Neuron (in vitro differentiated cells): ENCODE measurements around the gene MYH11.
"Not testable (repeated sequence)": the region's sequence is repeated elsewhere in the genome, so short reads cannot be mapped to it uniquely, and the experiment has no call there.

Source experiments
- H2AFZ ChIP-seq: one replicate; pipeline ENCODE4 v1.6.1; 2013; ENCODE audit warnings: low read depth, mild to moderate bottlenecking, inconsistent platforms, low read length, moderate library complexity
- H3K27me3 ChIP-seq: one replicate; pipeline ENCODE4 v1.6.1; 2013; ENCODE audit warnings: low read length; ENCODE audit not compliant: insufficient read depth
- H3K36me3 ChIP-seq: one replicate; pipeline ENCODE4 v1.6.1; 2013; ENCODE audit warnings: low read length; ENCODE audit not compliant: insufficient read depth
- H3K4me1 ChIP-seq: one replicate; pipeline ENCODE4 v1.6.1; 2013; ENCODE audit warnings: low read length; ENCODE audit not compliant: insufficient read depth
- H3K4me3 ChIP-seq: 2 replicates; pipeline ENCODE4 v1.5.1; 2013; ENCODE audit warnings: mild to moderate bottlenecking, low read length, moderate library complexity
- H3K9me3 ChIP-seq: one replicate; pipeline ENCODE4 v1.6.1; 2013; ENCODE audit warnings: low read length

Gene MYH11

GRCh38 chr16:15736529-15736928 is 120.3 kb downstream of the MYH11 start:
- H2AFZ ChIP-seq, result no peak overlapping the region
- no peak overlapping the region for H3K4me3 ChIP-seq
- no peaks in the 10 kb centered on the region for H3K9me3 ChIP-seq
- no peaks in the 10 kb centered on the region for H3K36me3 ChIP-seq
- H3K4me1 ChIP-seq, result no peaks in the 10 kb centered on the region
- H3K27me3 ChIP-seq, result no peaks in the 10 kb centered on the region

DNA sequence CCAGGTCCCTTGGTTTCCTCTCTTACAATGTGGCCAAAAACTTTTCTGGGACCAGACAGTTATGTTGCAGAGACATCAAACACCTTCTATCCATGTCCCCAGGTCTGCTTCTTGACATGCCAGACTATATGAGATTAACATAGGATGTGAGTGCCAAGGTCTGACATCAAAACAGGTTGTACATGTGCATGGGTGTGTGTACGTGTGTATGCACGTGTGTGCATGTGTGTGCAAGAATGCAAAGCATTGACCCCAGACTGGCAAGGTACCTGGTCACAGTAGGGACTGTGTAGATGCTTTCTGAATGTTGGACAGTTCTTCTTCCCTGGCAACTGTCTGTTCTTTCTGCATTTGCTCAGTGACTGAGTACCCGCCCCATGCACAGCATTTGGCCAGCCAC is 121.2 kb downstream of the MYH11 start:
- H2AFZ ChIP-seq, result no peak overlapping the region
- H3K4me3 ChIP-seq, result no peak overlapping the region
- H3K4me1 ChIP-seq, result no peaks in the 10 kb centered on the region
- H3K27me3 ChIP-seq, result no peaks in the 10 kb centered on the region
- H3K36me3 ChIP-seq, result no peaks in the 10 kb centered on the region
- H3K9me3 ChIP-seq, result no peaks in the 10 kb centered on the region

GRCh38 chr16:15732416-15732815 is 124.4 kb downstream of the MYH11 start:
- Histone ChIP-seq H3K27me3 (no peaks in the 10 kb centered on the region), H3K4me3 (no peak overlapping the region), H3K36me3 (no peaks in the 10 kb centered on the region), H3K9me3 (no peaks in the 10 kb centered on the region), H3K4me1 (no peaks in the 10 kb centered on the region), H2AFZ (no peak overlapping the region)

- Histone ChIP-seq H3K4me1 (no peaks in the 10 kb centered on the region), H2AFZ (no peak overlapping the region), H3K4me3 (no peak overlapping the region), H3K36me3 (peaks cover 15% of the 10 kb centered on the region), H3K27me3 (no peaks in the 10 kb centered on the region), H3K9me3 (no peaks in the 10 kb centered on the region)
Measured at GRCh38 chr16:15729152-15729551, 127.7 kb downstream of the MYH11 start.

DNA sequence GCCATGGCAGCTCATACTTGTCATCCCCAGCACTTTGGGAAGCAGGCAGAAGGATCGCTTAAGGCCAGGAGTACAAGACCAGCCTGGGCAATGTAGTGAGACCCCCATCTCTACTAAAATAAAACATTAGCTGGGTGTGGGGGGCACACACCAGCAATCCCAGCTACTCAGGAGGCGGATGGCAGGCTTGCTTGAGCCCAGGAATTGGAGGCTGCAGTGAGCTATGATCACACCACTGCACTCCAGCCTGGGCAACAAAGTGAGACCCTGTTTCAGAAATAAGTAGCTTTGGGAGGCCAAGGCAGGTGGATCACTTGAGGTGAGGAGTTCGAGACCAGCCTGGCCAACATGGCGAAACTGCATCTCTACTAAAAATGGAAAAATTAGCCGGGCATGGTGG is 129.1 kb downstream of the MYH11 start:
- H3K27me3 ChIP-seq, H3K9me3 ChIP-seq, H3K4me1 ChIP-seq, H2AFZ ChIP-seq, H3K4me3 ChIP-seq: not testable (repeated sequence)
- H3K36me3 ChIP-seq, result peaks cover 15% of the 10 kb centered on the region

DNA sequence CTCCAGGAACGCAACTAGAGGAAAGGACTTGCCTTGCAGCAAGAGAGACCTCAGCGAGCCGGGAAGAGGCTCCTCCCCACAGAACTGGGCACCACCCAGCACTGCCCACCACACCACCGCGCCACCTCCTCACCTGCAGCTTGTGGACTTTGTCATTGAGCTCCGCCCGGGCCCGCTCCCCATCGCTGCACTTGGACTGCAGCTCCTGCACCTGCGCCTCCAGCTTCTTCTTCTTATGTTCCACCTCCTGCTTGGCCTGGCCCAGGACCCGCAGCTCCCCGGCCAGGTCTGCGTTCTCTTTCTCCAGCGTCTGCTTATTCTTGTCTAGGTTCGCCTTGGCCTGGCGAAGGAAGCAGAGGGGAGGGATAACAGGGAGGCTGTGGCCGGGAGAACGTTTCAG is 130.1 kb downstream of the MYH11 start:
- no peak overlapping the region for H2AFZ ChIP-seq
- H3K27me3 ChIP-seq, result no peaks in the 10 kb centered on the region
- no peaks in the 10 kb centered on the region for H3K9me3 ChIP-seq
- H3K4me3 ChIP-seq, result no peak overlapping the region
- no peaks in the 10 kb centered on the region for H3K4me1 ChIP-seq
- H3K36me3 ChIP-seq, result peaks cover 15% of the 10 kb centered on the region

GRCh38 chr16:15725641-15726240 is 131.1 kb downstream of the MYH11 start:
- Histone ChIP-seq H2AFZ (no peak overlapping the region), H3K4me1 (no peaks in the 10 kb centered on the region), H3K9me3 (no peaks in the 10 kb centered on the region), H3K36me3 (peaks cover 15% of the 10 kb centered on the region), H3K4me3 (no peak overlapping the region), H3K27me3 (no peaks in the 10 kb centered on the region)

GRCh38 chr16:15723808-15724207 is 133.0 kb downstream of the MYH11 start:
- H3K27me3 ChIP-seq, result no peaks in the 10 kb centered on the region
- peaks cover 15% of the 10 kb centered on the region for H3K36me3 ChIP-seq
- H3K9me3 ChIP-seq, result no peaks in the 10 kb centered on the region
- no peaks in the 10 kb centered on the region for H3K4me1 ChIP-seq
- H3K4me3 ChIP-seq, result no peak overlapping the region
- H2AFZ ChIP-seq, result no peak overlapping the region

GRCh38 chr16:15721018-15721417 is 135.8 kb downstream of the MYH11 start:
- Histone ChIP-seq H3K27me3 (no peaks in the 10 kb centered on the region), H2AFZ (no peak overlapping the region), H3K9me3 (no peaks in the 10 kb centered on the region), H3K4me1 (no peaks in the 10 kb centered on the region), H3K4me3 (no peak overlapping the region), H3K36me3 (peaks cover 15% of the 10 kb centered on the region)

DNA sequence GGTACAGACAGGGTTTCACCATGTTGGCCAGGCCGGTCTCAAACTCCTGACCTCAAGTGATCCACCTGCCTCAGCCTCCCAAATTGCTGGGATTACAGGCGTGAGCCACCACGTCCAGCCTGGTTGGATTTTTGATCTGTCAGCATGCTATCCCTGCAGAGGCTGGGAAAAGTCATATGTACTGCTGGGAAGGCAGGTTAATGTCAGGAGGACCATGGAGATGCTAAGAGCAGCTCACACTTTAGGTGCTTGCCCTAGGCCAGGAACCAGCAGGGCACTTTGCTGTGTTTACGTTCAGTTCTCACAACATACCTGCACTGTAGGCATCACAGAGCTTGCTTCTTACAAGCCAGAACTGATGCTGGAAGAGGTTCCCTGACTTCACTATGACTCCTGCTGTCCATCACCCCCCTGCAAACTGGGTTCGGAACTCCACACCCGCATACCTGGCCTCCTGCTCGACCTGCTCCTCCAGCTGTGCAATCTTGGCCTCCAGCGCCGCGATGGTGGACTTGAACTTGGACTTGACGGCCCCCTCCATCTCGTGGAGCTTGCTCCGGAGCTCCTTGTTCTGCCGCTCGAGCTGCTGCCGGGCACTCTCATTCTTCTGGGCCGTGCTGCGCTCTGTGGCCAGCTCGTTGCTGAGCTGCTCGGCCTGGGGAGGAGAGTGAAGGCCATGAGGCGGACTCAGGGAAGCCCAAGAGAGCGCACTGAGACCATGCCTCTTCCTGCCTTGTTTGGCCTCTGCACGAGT is 140.0 kb downstream of the MYH11 start:
- no peaks in the 10 kb centered on the region for H3K4me1 ChIP-seq
- H3K4me3 ChIP-seq, result no peak overlapping the region
- no peaks in the 10 kb centered on the region for H3K9me3 ChIP-seq
- no peaks in the 10 kb centered on the region for H3K27me3 ChIP-seq
- no peak overlapping the region for H2AFZ ChIP-seq
- H3K36me3 ChIP-seq, result no peaks in the 10 kb centered on the region

GRCh38 chr16:15715221-15715620 is 141.6 kb downstream of the MYH11 start:
- Histone ChIP-seq H3K36me3 (no peaks in the 10 kb centered on the region), H3K27me3 (no peaks in the 10 kb centered on the region), H3K9me3 (no peaks in the 10 kb centered on the region), H3K4me1 (no peaks in the 10 kb centered on the region), H3K4me3 (no peak overlapping the region), H2AFZ (no peak overlapping the region)

DNA sequence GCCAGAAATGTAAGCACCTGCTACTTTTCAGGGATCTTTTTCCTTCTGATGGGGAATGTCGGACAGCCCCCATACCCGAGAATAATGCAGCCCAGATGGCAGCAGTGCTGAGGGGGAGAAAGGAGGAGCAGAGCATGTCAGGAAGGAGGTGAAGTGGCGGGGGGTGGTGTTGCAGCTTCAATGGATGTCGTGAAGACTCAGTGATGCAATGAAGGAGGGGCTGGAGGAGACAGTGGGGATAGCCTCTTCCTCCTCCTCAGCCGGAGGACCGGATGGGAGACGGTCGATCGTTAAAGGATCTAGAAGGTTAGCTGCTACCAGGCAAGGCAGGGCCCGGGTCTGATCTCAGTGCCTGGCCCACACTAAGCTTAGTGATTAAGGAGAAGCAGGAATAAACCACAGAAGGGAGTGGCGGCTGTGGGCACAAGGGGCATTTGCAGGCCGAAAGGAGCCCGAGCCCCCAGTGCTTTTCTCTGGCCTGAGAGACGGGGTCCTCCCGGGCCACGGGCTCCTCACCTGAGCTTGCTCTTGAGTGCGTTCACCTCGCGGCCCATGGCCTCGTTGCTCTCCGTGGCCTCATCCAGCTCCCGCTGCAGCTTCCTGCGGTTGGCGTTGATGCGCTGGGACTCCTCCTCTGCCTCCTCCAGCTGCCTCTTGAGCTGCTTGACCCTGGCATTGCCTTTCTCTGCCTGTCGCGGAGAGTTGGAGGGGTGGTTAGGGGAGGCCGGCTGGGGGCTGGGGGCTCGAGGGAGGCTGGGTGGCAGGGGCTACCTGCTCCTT is 142.2 kb downstream of the MYH11 start:
- no peak overlapping the region for H2AFZ ChIP-seq
- H3K36me3 ChIP-seq, result no peaks in the 10 kb centered on the region
- no peaks in the 10 kb centered on the region for H3K9me3 ChIP-seq
- no peaks in the 10 kb centered on the region for H3K27me3 ChIP-seq
- no peaks in the 10 kb centered on the region for H3K4me1 ChIP-seq
- H3K4me3 ChIP-seq, result no peak overlapping the region

- no peak overlapping the region for H2AFZ ChIP-seq
- H3K4me3 ChIP-seq, result no peak overlapping the region
- no peaks in the 10 kb centered on the region for H3K4me1 ChIP-seq
- no peaks in the 10 kb centered on the region for H3K9me3 ChIP-seq
- H3K27me3 ChIP-seq, result no peaks in the 10 kb centered on the region
- peaks cover 3% of the 10 kb centered on the region for H3K36me3 ChIP-seq
Measured at GRCh38 chr16:15708997-15709396, 147.8 kb downstream of the MYH11 start.
